WTC11 (cell line): ENCODE data around the gene TBC1D1. TPM values are rescaled to one million over a fixed set of nuclear protein-coding genes. Genes with fewer than 3 reads are reported as not detected.

Source experiments
- ATAC-seq: fragments of 200-7000 bp; cut with Tn5 transposase; 2 replicates; pipeline ENCODE4 v1.10.0; 2021; ENCODE audit warnings: mild to moderate bottlenecking, moderate library complexity
- CTCF ChIA-PET: fragments of 300-600 bp; sonication (Branson Sonifier 250); formaldehyde crosslinking; loops from one replicate; lab custom pipeline; 2021; ENCODE audit warnings: antibody characterized with exemption; lab: Charles Lee
- POLR2A ChIA-PET: fragments of 350-600 bp; sonication (Branson Sonifier 250); formaldehyde crosslinking; loops from one replicate; lab custom pipeline; 2021; ENCODE audit warnings: antibody characterized with exemption; lab: Charles Lee
- DNase-seq: peaks from one replicate; pipeline ENCODE4 v3.0.0; 2021; ENCODE audit warnings: low spot score
- H3K27ac Mint-ChIP-seq: 2 replicates; pipeline ENCODE4 v1.8.0; 2021; ENCODE audit warnings: mixed read lengths
- H3K27me3 Mint-ChIP-seq: 2 replicates; pipeline ENCODE4 v1.8.0; 2021; ENCODE audit warnings: low read depth, mild to moderate bottlenecking, moderate library complexity, mixed read lengths
- H3K36me3 Mint-ChIP-seq: 2 replicates; pipeline ENCODE4 v1.8.0; 2021; ENCODE audit warnings: mixed read lengths
- H3K4me1 Mint-ChIP-seq: 2 replicates; pipeline ENCODE4 v1.8.0; 2022; ENCODE audit warnings: mixed read lengths
- H3K4me3 Mint-ChIP-seq: 2 replicates; pipeline ENCODE4 v1.8.0; 2021; ENCODE audit warnings: mild to moderate bottlenecking, moderate library complexity, mixed read lengths
- H3K9me3 Mint-ChIP-seq: 2 replicates; pipeline ENCODE4 v1.8.0; 2021; ENCODE audit warnings: mixed read lengths
- FOXP1 ChIP-seq: sonication (generic); formaldehyde crosslinking; IDR thresholded peaks from 2 replicates; pipeline ENCODE4 v1.8.0; 2022; ENCODE audit warnings: missing genetic modification reagents, mild to moderate bottlenecking, moderate library complexity, borderline replicate concordance
- JUN ChIP-seq: sonication (generic); formaldehyde crosslinking; IDR thresholded peaks from 2 replicates; pipeline ENCODE4 v1.8.0; 2023; ENCODE audit warnings: mild to moderate bottlenecking, missing genetic modification reagents
- MYBL2 ChIP-seq: sonication (generic); formaldehyde crosslinking; IDR thresholded peaks from 2 replicates; pipeline ENCODE4 v1.8.1; 2023; ENCODE audit warnings: mild to moderate bottlenecking, moderate library complexity, missing genetic modification reagents
- NFYB ChIP-seq: sonication (generic); formaldehyde crosslinking; conservative IDR thresholded peaks from 2 replicates; pipeline ENCODE4 v1.8.0; 2022; ENCODE audit warnings: low read depth, missing genetic modification reagents
- NR3C1 ChIP-seq: sonication (generic); formaldehyde crosslinking; conservative IDR thresholded peaks from 2 replicates; pipeline ENCODE4 v1.8.1; 2023; ENCODE audit warnings: low read depth, mild to moderate bottlenecking, missing genetic modification reagents
- OVOL2 ChIP-seq: fragments of 250-450 bp; sonication (Bioruptor Pico); IDR thresholded peaks from 2 replicates; pipeline ENCODE4 v1.9.0; 2021; ENCODE audit warnings: mild to moderate bottlenecking, borderline replicate concordance
- SOX15 ChIP-seq: fragments of 250-450 bp; sonication (Bioruptor Pico); IDR thresholded peaks from 2 replicates; pipeline ENCODE4 v1.9.0; 2021; ENCODE audit warnings: mild to moderate bottlenecking
- TEAD4 ChIP-seq: sonication (generic); formaldehyde crosslinking; IDR thresholded peaks from 2 replicates; pipeline ENCODE4 v1.8.0; 2022; ENCODE audit warnings: mild to moderate bottlenecking, missing genetic modification reagents
- TP53 ChIP-seq: sonication (generic); formaldehyde crosslinking; IDR thresholded peaks from 2 replicates; pipeline ENCODE4 v1.8.1; 2023; ENCODE audit warnings: mild to moderate bottlenecking, missing genetic modification reagents
- ZBTB21 ChIP-seq: sonication (generic); formaldehyde crosslinking; IDR thresholded peaks from 2 replicates; pipeline ENCODE4 v1.8.1; 2023; ENCODE audit warnings: mild to moderate bottlenecking, missing genetic modification reagents, borderline replicate concordance
- ZNF138 ChIP-seq: sonication (generic); formaldehyde crosslinking; conservative IDR thresholded peaks from 2 replicates; pipeline ENCODE4 v1.8.1; 2022; ENCODE audit warnings: mild to moderate bottlenecking, moderate library complexity, missing genetic modification reagents
- ZNF232 ChIP-seq: sonication (generic); formaldehyde crosslinking; IDR thresholded peaks from 2 replicates; pipeline ENCODE4 v1.8.0; 2022; ENCODE audit warnings: mild to moderate bottlenecking, missing genetic modification reagents
- ZNF423 ChIP-seq: fragments of 250-450 bp; sonication (Bioruptor Pico); IDR thresholded peaks from 2 replicates; pipeline ENCODE4 v2.1.2; 2022; ENCODE audit warnings: mild to moderate bottlenecking, moderate library complexity
- total RNA-seq: library from RNA; stranded (reverse); gene quantifications from 3 replicates; pipeline ENCODE4 v1.2.3, GENCODE V29; 2021
- TF ChIP-seq, protein P1 (sequence below): sonication (generic); formaldehyde crosslinking; conservative IDR thresholded peaks from 2 replicates; pipeline ENCODE4 v1.8.1; 2022; ENCODE audit warnings: mild to moderate bottlenecking, missing genetic modification reagents
- TF ChIP-seq, protein P2 (sequence below): sonication (generic); formaldehyde crosslinking; IDR thresholded peaks from 2 replicates; pipeline ENCODE4 v1.8.1; 2023; ENCODE audit warnings: mild to moderate bottlenecking, missing genetic modification reagents
- TF ChIP-seq, protein P3 (sequence below): sonication (generic); formaldehyde crosslinking; IDR thresholded peaks from 2 replicates; pipeline ENCODE4 v1.8.1; 2023; ENCODE audit warnings: mild to moderate bottlenecking, missing genetic modification reagents, moderate library complexity
- TF ChIP-seq, protein P4 (sequence below): sonication (generic); formaldehyde crosslinking; IDR thresholded peaks from 2 replicates; pipeline ENCODE4 v1.8.1; 2022; ENCODE audit warnings: mild to moderate bottlenecking, missing genetic modification reagents, moderate library complexity, borderline replicate concordance
- TF ChIP-seq, protein P5 (sequence below): fragments of 250-450 bp; sonication (Bioruptor Pico); conservative IDR thresholded peaks from 2 replicates; pipeline ENCODE4 v1.9.0; 2021; ENCODE audit warnings: mild to moderate bottlenecking
- TF ChIP-seq, protein P6 (sequence below): sonication (generic); formaldehyde crosslinking; IDR thresholded peaks from 2 replicates; pipeline ENCODE4 v1.8.0; 2022; ENCODE audit warnings: mild to moderate bottlenecking, missing genetic modification reagents
- TF ChIP-seq, protein P7 (sequence below): fragments of 250-450 bp; sonication (Bioruptor Pico); IDR thresholded peaks from 2 replicates; pipeline ENCODE4 v1.9.0; 2021; ENCODE audit warnings: mild to moderate bottlenecking

TBC1D1 gene
- total RNA-seq, 1 experiment from 2014 or later: 134 TPM

DNA sequence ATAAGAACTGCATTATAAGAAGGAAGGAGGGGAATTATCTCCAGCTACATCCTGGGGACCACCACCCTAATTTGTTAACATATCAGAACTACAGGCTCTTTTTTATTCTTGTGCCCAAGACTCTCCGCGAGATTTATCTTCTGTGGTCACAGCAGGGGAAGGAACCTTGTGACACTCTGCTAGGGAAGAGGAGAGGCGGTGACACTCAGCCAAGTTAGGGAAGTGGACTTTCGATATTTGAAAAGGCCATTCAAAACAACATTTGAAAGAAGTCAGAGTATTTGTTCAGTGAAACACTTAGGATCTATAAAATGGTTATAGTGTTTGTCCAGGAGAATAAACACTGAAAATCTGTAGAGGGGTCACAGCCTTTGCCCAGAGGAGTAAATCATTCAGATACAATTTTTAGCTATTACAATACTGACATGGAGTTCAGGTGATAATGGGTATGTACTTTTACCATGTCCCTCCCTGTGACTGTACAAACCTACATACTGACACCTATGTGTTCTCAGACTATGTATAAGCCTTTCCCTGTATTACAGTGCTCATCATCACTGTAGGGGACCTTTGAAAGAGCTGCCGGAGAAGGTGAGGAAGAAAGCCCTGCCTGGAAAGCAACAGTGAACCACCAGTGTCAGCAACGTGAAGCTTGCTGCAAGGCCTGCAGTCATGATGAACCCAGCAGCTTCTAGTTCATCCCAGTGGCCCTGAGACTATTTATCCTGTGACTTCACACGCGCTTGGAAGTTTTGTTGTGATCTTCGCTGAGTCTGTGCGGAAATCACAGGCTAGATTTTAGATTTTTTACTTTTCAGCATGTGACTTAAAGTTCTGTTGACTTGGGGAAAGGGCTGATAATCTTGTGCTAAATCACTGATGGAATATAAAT is 60.8 kb downstream of the TBC1D1 start (continued):
- TF ChIP-seq NFYB (CRISPR knock-in tag) (no peak), NR3C1 (CRISPR knock-in tag) (no peak), SOX15 (CRISPR knock-in tag) (no peak)
- TF ChIP-seq, protein P1, sequence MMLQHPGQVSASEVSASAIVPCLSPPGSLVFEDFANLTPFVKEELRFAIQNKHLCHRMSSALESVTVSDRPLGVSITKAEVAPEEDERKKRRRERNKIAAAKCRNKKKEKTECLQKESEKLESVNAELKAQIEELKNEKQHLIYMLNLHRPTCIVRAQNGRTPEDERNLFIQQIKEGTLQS (CRISPR knock-in tag): no peak

DNA sequence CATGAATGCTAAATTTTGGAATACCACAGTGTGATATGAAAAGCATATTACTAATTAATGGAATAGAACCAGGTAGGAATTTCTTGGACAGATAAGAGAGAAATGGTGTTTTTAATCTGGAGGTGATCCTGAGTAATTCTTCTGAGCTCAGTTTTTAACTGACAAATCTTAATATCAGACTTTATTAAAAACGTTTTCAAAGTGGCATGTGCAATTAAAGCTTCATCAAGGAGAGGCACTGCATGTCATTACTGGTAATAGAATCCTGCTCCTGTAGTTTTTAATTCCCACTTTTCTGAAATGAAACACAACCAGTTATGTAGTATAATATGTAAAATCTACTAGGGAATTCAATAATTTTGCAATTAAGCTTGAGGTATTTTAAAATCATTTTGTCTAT is 62.3 kb downstream of the TBC1D1 start:
- H3K27me3 Mint-ChIP-seq: no peaks in the 10 kb centered on the region
- no peak overlapping the region for H3K27ac Mint-ChIP-seq
- CTCF ChIA-PET: interaction anchor here (1.0 kb wide), 1 partner anchor 17 kb away, joined by 3 read pairs; no protein-coding TSS in a partner anchor
- H3K4me3 Mint-ChIP-seq: no peak overlapping the region
- no peaks in the 10 kb centered on the region for H3K9me3 Mint-ChIP-seq
- DNase-seq: no peak
- no peaks in the 10 kb centered on the region for H3K4me1 Mint-ChIP-seq
- no peak for TF ChIP-seq OVOL2
- no peak for TF ChIP-seq TEAD4 (CRISPR knock-in tag)
- TF ChIP-seq FOXP1: no peak
- TF ChIP-seq ZNF232 (CRISPR knock-in tag): no peak
- no peak for TF ChIP-seq TP53 (CRISPR knock-in tag)
- TF ChIP-seq MYBL2 (CRISPR knock-in tag): no peak
- TF ChIP-seq ZNF423 (CRISPR knock-in tag): no peak
- TF ChIP-seq ZBTB21 (CRISPR knock-in tag): no peak
- TF ChIP-seq ZNF138 (CRISPR knock-in tag): no peak
- TF ChIP-seq, protein P2, sequence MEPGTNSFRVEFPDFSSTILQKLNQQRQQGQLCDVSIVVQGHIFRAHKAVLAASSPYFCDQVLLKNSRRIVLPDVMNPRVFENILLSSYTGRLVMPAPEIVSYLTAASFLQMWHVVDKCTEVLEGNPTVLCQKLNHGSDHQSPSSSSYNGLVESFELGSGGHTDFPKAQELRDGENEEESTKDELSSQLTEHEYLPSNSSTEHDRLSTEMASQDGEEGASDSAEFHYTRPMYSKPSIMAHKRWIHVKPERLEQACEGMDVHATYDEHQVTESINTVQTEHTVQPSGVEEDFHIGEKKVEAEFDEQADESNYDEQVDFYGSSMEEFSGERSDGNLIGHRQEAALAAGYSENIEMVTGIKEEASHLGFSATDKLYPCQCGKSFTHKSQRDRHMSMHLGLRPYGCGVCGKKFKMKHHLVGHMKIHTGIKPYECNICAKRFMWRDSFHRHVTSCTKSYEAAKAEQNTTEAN: no peak
- TF ChIP-seq, protein P3, sequence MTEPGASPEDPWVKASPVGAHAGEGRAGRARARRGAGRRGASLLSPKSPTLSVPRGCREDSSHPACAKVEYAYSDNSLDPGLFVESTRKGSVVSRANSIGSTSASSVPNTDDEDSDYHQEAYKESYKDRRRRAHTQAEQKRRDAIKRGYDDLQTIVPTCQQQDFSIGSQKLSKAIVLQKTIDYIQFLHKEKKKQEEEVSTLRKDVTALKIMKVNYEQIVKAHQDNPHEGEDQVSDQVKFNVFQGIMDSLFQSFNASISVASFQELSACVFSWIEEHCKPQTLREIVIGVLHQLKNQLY (CRISPR knock-in tag): no peak
- TF ChIP-seq, protein P4, sequence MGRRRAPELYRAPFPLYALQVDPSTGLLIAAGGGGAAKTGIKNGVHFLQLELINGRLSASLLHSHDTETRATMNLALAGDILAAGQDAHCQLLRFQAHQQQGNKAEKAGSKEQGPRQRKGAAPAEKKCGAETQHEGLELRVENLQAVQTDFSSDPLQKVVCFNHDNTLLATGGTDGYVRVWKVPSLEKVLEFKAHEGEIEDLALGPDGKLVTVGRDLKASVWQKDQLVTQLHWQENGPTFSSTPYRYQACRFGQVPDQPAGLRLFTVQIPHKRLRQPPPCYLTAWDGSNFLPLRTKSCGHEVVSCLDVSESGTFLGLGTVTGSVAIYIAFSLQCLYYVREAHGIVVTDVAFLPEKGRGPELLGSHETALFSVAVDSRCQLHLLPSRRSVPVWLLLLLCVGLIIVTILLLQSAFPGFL (CRISPR knock-in tag): no peak
- TF ChIP-seq, protein P5, sequence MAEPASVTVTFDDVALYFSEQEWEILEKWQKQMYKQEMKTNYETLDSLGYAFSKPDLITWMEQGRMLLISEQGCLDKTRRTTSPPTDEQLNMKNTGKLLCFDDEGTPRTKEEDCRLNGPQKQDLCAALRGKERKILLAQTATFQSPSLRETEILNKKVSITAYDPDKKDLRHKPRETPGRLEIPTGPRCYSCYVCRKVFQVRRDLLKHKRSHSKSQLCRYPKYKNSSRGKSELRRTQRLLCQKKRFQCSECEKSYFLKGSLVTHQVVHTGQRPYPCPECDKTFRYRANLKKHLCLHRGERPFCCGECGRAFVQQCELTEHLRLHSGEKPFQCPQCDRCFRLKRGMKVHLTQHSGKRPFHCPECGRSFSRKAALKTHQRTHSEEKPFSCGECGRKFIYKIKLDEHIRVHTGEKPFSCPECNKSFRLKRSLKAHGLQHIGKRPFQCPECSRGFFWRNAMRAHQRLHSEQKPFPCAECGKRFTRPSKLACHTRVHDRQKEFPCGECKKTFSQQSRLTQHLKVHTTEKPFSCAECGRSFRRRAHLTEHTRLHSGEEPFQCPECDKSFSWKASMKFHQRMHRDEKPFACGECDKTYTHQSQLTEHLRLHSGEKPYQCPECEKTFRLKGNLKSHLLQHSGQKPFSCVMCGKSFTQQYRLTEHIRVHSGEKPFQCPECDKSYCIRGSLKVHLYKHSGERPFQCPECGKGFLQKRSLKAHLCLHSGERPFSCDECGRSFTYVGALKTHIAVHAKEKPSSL (CRISPR knock-in tag): no peak
- TF ChIP-seq, protein P6, sequence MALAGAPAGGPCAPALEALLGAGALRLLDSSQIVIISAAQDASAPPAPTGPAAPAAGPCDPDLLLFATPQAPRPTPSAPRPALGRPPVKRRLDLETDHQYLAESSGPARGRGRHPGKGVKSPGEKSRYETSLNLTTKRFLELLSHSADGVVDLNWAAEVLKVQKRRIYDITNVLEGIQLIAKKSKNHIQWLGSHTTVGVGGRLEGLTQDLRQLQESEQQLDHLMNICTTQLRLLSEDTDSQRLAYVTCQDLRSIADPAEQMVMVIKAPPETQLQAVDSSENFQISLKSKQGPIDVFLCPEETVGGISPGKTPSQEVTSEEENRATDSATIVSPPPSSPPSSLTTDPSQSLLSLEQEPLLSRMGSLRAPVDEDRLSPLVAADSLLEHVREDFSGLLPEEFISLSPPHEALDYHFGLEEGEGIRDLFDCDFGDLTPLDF: no peak
- TF ChIP-seq, protein P7, sequence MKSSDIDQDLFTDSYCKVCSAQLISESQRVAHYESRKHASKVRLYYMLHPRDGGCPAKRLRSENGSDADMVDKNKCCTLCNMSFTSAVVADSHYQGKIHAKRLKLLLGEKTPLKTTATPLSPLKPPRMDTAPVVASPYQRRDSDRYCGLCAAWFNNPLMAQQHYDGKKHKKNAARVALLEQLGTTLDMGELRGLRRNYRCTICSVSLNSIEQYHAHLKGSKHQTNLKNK (CRISPR knock-in tag): no peak
- no peak for TF ChIP-seq JUN (CRISPR knock-in tag)
- TF ChIP-seq, protein P1 (CRISPR knock-in tag): no peak
- POLR2A ChIA-PET: no interaction called here
- H3K36me3 Mint-ChIP-seq: no peaks in the 10 kb centered on the region; the same call in 1 of the 2 replicates
- ATAC-seq: no peak
